Measurements from ENCODE around the gene KRTAP12-1. TPM values are rescaled to one million over a fixed set of nuclear protein-coding genes. Genes with fewer than 3 reads are reported as not detected.

Gene KRTAP12-1
- total RNA-seq, 4 donors from 2014 or later = not detected

DNA sequence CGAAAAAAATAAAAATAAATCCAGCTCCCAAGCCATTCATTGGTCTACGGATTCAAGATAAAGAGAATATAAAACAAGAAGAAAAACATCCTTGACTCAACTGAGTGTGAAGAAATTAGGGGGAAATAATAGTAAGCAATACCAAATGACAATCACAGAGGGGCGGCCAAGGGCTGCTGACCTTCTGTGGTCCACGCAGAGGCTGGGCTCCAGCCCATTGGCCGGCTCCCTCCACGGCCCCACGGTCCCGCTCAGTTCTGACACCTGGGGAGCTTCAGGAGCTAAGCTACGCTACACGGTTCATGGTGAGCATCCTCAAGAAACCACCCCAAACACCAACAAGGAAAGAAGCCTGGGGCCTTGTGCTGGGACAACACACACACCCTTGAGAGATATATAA lies 14.6 kb upstream of the KRTAP12-1 start:
- H3K36me3 ChIP-seq = no peaks in the 10 kb centered on the region
- H3K27ac ChIP-seq = no peak overlapping the region
- H3K9me3 ChIP-seq = peaks cover 0 to 15% (median 3%) of the 10 kb centered on the region in 4 donors
- H3K27me3 ChIP-seq = no peaks in the 10 kb centered on the region
- no peak overlapping the region for H3K4me3 ChIP-seq
- no peaks in the 10 kb centered on the region for H3K4me1 ChIP-seq
- DNase-seq = no peak
- TF ChIP-seq POLR2A (IDR thresholded peaks at IDR 0.05) = no peak
- TF ChIP-seq, protein P1, sequence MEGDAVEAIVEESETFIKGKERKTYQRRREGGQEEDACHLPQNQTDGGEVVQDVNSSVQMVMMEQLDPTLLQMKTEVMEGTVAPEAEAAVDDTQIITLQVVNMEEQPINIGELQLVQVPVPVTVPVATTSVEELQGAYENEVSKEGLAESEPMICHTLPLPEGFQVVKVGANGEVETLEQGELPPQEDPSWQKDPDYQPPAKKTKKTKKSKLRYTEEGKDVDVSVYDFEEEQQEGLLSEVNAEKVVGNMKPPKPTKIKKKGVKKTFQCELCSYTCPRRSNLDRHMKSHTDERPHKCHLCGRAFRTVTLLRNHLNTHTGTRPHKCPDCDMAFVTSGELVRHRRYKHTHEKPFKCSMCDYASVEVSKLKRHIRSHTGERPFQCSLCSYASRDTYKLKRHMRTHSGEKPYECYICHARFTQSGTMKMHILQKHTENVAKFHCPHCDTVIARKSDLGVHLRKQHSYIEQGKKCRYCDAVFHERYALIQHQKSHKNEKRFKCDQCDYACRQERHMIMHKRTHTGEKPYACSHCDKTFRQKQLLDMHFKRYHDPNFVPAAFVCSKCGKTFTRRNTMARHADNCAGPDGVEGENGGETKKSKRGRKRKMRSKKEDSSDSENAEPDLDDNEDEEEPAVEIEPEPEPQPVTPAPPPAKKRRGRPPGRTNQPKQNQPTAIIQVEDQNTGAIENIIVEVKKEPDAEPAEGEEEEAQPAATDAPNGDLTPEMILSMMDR (IDR thresholded peaks at IDR 0.05) = no peak

DNA sequence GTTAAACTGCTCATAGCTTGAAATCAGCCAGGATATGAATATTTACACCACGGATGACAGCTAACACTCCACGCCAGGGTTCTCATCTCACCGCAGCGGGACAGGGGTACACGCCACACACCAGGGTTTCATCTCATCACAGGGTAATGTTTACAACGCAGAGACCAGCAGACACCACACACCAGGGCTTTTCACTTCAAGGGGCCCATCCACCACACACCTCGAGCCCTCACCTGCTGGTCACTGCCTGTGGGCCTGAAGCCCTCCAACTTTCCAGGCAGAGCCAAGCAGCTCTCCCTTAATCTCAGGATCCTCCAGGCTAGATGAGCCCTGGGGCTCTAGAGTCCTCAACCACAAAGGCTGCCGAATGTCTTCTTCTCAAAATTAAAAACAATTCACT lies 13.7 kb upstream of the KRTAP12-1 start:
- H3K27me3 ChIP-seq = no peaks in the 10 kb centered on the region
- H3K4me3 ChIP-seq = no peak overlapping the region
- H3K4me1 ChIP-seq = no peaks in the 10 kb centered on the region
- no peaks in the 10 kb centered on the region for H3K36me3 ChIP-seq
- DNase-seq = no peak
- TF ChIP-seq POLR2A (IDR thresholded peaks at IDR 0.05) = no peak
- TF ChIP-seq, protein P1 (IDR thresholded peaks at IDR 0.05) = no peak
- peaks cover 0 to 15% (median 3%) of the 10 kb centered on the region in 4 donors for H3K9me3 ChIP-seq
- H3K27ac ChIP-seq = no peak overlapping the region

GRCh38 chr21:44695184-44695583 lies 13.2 kb upstream of the KRTAP12-1 start:
- Histone ChIP-seq H3K9me3 (peaks cover 0 to 15% (median 3%) of the 10 kb centered on the region in 4 donors), H3K27ac (no peak overlapping the region), H3K4me3 (no peak overlapping the region), H3K27me3 (no peaks in the 10 kb centered on the region), H3K36me3 (no peaks in the 10 kb centered on the region), H3K4me1 (no peaks in the 10 kb centered on the region)
- TF ChIP-seq POLR2A (IDR thresholded peaks at IDR 0.05) = no peak
- TF ChIP-seq, protein P1 (IDR thresholded peaks at IDR 0.05) = no peak
- DNase-seq = no peak

GRCh38 chr21:44694776-44695175 lies 12.8 kb upstream of the KRTAP12-1 start:
- TF ChIP-seq POLR2A (IDR thresholded peaks at IDR 0.05) = no peak
- TF ChIP-seq, protein P1 (IDR thresholded peaks at IDR 0.05) = no peak
- H3K4me1 ChIP-seq = no peaks in the 10 kb centered on the region
- H3K36me3 ChIP-seq = no peaks in the 10 kb centered on the region
- no peaks in the 10 kb centered on the region for H3K27me3 ChIP-seq
- H3K9me3 ChIP-seq = peaks cover 0 to 15% (median 3%) of the 10 kb centered on the region in 4 donors
- H3K27ac ChIP-seq = no peak overlapping the region
- DNase-seq = no peak
- H3K4me3 ChIP-seq = no peak overlapping the region

- Histone ChIP-seq H3K27ac (no peak overlapping the region), H3K4me3 (no peak overlapping the region), H3K27me3 (no peaks in the 10 kb centered on the region), H3K9me3 (peaks cover 0 to 15% (median 3%) of the 10 kb centered on the region in 4 donors), H3K36me3 (no peaks in the 10 kb centered on the region), H3K4me1 (no peaks in the 10 kb centered on the region)
- TF ChIP-seq, protein P1 (IDR thresholded peaks at IDR 0.05) = no peak
- TF ChIP-seq POLR2A (IDR thresholded peaks at IDR 0.05) = no peak
- DNase-seq = no peak
Measured at GRCh38 chr21:44692798-44693512, 11.0 kb upstream of the KRTAP12-1 start.

Measured in Peyer's patch (tissue), 4 donors.